Measurements from ENCODE around the gene FOXE3. TPM values are rescaled to one million over a fixed set of nuclear protein-coding genes. Genes with fewer than 3 reads are reported as not detected.

Gene FOXE3
- total and polyA plus RNA-seq, 2 of the 8 experiments (the other 6 are each of a cell fraction or from before 2014, with no cell fraction given), result 0.18 TPM; not detected in 1

- TF ChIP-seq CHD7 (IDR thresholded peaks at IDR 0.05; ENCODE audit: insufficient replicate concordance, low read length), result no peak
These were observed 49.5 kb downstream of the FOXE3 start (continued) for GRCh38 chr1:47465605-47466004.

Data from H1 (cell line).